Measurements from ENCODE around the gene TAS1R3. TPM values are rescaled to one million over a fixed set of nuclear protein-coding genes. Genes with fewer than 3 reads are reported as not detected.

TAS1R3 gene
- total RNA-seq, 1 donor from 2014 or later, result 1.6 TPM

DNA sequence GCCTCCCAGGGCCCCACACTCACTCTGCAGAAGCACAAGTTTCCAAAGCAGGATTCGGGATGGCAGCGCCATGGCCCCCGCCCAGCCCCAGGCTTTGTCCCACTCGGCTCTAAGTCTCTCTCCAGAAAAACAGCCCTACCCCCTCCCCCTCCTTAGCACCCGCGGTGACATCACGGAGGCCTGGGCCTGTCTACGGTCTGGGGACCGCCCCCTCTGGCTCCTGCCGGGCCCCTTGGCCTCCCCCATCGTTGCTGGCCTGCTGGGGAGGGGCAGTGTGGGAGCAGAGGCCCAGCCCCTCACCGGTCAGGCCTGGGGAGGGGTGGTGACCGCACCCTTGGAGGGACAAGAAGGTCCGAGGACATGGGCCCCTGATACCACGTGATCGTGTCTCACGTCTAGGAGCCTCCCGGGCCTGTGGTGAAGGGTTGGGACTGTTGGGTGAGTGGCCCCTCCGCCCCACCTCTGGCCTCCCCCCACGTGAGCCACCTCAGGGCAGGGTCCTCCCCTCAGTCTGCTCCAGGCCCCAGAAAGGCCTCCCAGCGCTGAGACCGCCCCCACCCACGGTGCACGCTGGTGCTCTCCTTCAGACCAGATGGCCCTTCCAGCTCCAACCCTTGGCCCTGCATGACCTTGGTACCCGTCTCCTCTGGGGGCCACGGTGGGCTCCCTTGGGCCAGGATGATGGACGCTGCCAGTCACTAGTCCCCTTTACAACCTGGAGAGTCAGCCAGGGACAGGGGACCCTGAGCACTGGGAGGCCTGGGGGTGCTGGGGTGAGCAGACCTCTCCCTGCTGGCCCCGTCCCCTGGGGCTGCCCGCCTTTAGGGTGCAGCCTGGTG is 27.6 kb downstream of the TAS1R3 start, which contains the start of gene MXRA8:
Gene MXRA8, minus strand, starts transcription at position 123 of the 839 bp plus-strand sequence. Its CDS starts 51 bp downstream, at position 72.
- peak within 1 kb of the TSS; percentile 62 to 79 (median 74) for H3K9ac ChIP-seq (ENCODE audit: low read depth in 1 of 3, low read length in 3 of 3)
- H3K27me3 ChIP-seq (ENCODE audit: control insufficient read depth in 3 of 3, insufficient read depth in 3 of 3, low read length in 3 of 3), result peaks cover 0 to 59% (median 25%) of the 10 kb centered on the region in 3 donors
- peaks cover 0 to 2% (median 0%) of the 10 kb centered on the region in 3 donors for H3K36me3 ChIP-seq (ENCODE audit: control insufficient read depth in 3 of 3, insufficient read depth in 3 of 3, low read length in 3 of 3)
- peak within 1 kb of the TSS; percentile 77 for H3K27ac ChIP-seq (ENCODE audit: low read depth, low read length)
- H3K9me3 ChIP-seq (ENCODE audit: control insufficient read depth in 3 of 3, low read length in 3 of 3), result no peaks in the 10 kb centered on the region
- H3K4me3 ChIP-seq (ENCODE audit: low read length in 3 of 3), result peak within 1 kb of the TSS; percentile 37 to 69 (median 61)
- peaks cover 33 to 50% (median 40%) of the 10 kb centered on the region in 3 donors for H3K4me1 ChIP-seq (ENCODE audit: control insufficient read depth in 3 of 3, insufficient read depth in 3 of 3, low read length in 3 of 3)

GRCh38 chr1:1359308-1359663 is 28.2 kb downstream of the TAS1R3 start:
- H3K4me3 ChIP-seq (ENCODE audit: low read length in 3 of 3), result no peak overlapping the region
- peak overlapping the region; percentile 32 to 79 (median 33) for H3K9ac ChIP-seq (ENCODE audit: low read depth in 1 of 3, low read length in 3 of 3)
- peaks cover 31 to 50% (median 38%) of the 10 kb centered on the region in 3 donors for H3K4me1 ChIP-seq (ENCODE audit: control insufficient read depth in 3 of 3, insufficient read depth in 3 of 3, low read length in 3 of 3)
- H3K27me3 ChIP-seq (ENCODE audit: control insufficient read depth in 3 of 3, insufficient read depth in 3 of 3, low read length in 3 of 3), result peaks cover 0 to 53% (median 20%) of the 10 kb centered on the region in 3 donors
- peak overlapping the region; percentile 77 for H3K27ac ChIP-seq (ENCODE audit: low read depth, low read length)
- no peaks in the 10 kb centered on the region for H3K9me3 ChIP-seq (ENCODE audit: control insufficient read depth in 3 of 3, low read length in 3 of 3)
- no peaks in the 10 kb centered on the region for H3K36me3 ChIP-seq (ENCODE audit: control insufficient read depth in 3 of 3, insufficient read depth in 3 of 3, low read length in 3 of 3)

- Histone ChIP-seq H3K9ac (ENCODE audit: low read depth in 1 of 3, low read length in 3 of 3) (peak overlapping the region; percentile 6 to 57 (median 57)), H3K4me3 (ENCODE audit: low read length in 3 of 3) (no peak overlapping the region), H3K9me3 (ENCODE audit: control insufficient read depth in 3 of 3, low read length in 3 of 3) (no peaks in the 10 kb centered on the region), H3K27ac (ENCODE audit: low read depth, low read length) (peak overlapping the region; percentile 77), H3K27me3 (ENCODE audit: control insufficient read depth in 3 of 3, insufficient read depth in 3 of 3, low read length in 3 of 3) (peaks cover 0 to 47% (median 16%) of the 10 kb centered on the region in 3 donors), H3K36me3 (ENCODE audit: control insufficient read depth in 3 of 3, insufficient read depth in 3 of 3, low read length in 3 of 3) (no peaks in the 10 kb centered on the region), H3K4me1 (ENCODE audit: control insufficient read depth in 3 of 3, insufficient read depth in 3 of 3, low read length in 3 of 3) (peaks cover 28 to 50% (median 38%) of the 10 kb centered on the region in 3 donors)
These were observed 28.8 kb downstream of the TAS1R3 start for GRCh38 chr1:1359664-1360468.

- H3K4me3 ChIP-seq (ENCODE audit: low read length in 3 of 3), result peak overlapping the region; percentile 9 to 70 (median 66)
- H3K4me1 ChIP-seq (ENCODE audit: control insufficient read depth in 3 of 3, insufficient read depth in 3 of 3, low read length in 3 of 3), result peaks cover 27 to 50% (median 38%) of the 10 kb centered on the region in 3 donors
- H3K9ac ChIP-seq (ENCODE audit: low read depth in 1 of 3, low read length in 3 of 3), result peak overlapping the region in 2 of 3 donors; percentile 60 to 63
- no peaks in the 10 kb centered on the region for H3K9me3 ChIP-seq (ENCODE audit: control insufficient read depth in 3 of 3, low read length in 3 of 3)
- peak overlapping the region; percentile 62 for H3K27ac ChIP-seq (ENCODE audit: low read depth, low read length)
- H3K36me3 ChIP-seq (ENCODE audit: control insufficient read depth in 3 of 3, insufficient read depth in 3 of 3, low read length in 3 of 3), result no peaks in the 10 kb centered on the region
- H3K27me3 ChIP-seq (ENCODE audit: control insufficient read depth in 3 of 3, insufficient read depth in 3 of 3, low read length in 3 of 3), result peaks cover 0 to 46% (median 16%) of the 10 kb centered on the region in 3 donors
These were observed 29.6 kb downstream of the TAS1R3 start for GRCh38 chr1:1360506-1361169.

DNA sequence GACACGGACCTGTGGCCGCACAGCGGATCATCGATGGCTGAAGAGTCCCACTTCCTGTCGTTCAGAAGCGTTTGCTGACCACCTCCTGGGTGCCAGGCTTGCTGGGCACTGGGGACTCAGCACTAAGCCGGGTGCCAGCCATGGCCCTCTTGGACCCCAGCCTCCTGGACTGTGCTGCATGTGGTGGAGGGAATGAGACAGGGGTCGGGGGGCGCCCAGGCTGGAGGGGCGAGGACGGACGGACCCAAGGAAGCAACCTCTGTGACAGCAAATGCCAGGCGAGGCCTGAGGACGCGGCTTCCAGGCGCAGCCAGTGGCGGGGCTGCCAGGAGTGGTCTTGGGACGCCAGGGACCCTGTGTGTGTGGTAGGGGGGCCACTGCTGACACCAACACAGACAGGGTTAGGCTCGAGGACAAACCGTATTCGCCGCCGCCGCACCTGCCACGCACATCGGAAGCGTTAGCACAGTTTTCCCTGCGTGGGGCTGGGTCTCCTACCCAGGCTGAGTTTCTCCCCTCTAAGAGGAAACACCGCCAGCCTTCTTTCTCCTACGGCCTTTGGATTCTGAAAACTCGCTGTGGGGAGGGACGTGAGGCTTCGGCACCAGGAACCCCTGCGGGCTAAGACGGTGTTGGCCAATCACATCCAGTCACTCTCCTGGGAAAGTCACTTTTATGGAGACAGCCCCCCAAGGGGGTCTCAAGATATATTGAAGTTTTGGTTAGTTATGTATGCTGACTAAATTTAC is 30.3 kb downstream of the TAS1R3 start:
- Histone ChIP-seq H3K4me3 (ENCODE audit: low read length in 3 of 3) (peak overlapping the region; percentile 9 to 70 (median 66)), H3K9me3 (ENCODE audit: control insufficient read depth in 3 of 3, low read length in 3 of 3) (no peaks in the 10 kb centered on the region), H3K27me3 (ENCODE audit: control insufficient read depth in 3 of 3, insufficient read depth in 3 of 3, low read length in 3 of 3) (peaks cover 0 to 46% (median 16%) of the 10 kb centered on the region in 3 donors), H3K9ac (ENCODE audit: low read depth in 1 of 3, low read length in 3 of 3) (peak overlapping the region; percentile 50 to 63 (median 60)), H3K36me3 (ENCODE audit: control insufficient read depth in 3 of 3, insufficient read depth in 3 of 3, low read length in 3 of 3) (no peaks in the 10 kb centered on the region), H3K27ac (ENCODE audit: low read depth, low read length) (peak overlapping the region; percentile 62), H3K4me1 (ENCODE audit: control insufficient read depth in 3 of 3, insufficient read depth in 3 of 3, low read length in 3 of 3) (peaks cover 27 to 50% (median 38%) of the 10 kb centered on the region in 3 donors)

DNA sequence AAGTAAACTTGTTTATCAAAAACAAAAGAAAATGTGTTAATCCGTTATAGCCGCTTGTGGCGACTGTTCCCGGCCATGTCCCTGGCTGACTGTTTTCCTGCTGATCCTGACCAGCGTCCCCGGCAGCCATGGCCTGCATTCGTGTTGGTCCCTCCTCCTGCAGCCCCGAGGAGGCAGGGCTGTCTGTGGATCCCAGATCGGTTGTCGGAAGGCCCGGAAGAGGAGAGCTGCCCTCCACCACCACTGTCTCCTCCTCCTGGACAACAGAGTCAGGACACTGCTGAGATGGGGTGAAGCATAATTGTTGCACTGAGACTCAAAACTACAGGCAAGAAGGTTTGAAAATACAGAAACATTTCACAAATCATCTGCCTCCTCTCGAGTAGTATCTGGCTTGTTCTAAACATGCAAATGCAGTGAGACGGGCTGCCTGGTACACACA is 30.9 kb downstream of the TAS1R3 start:
- Histone ChIP-seq H3K27me3 (ENCODE audit: control insufficient read depth in 3 of 3, insufficient read depth in 3 of 3, low read length in 3 of 3) (peaks cover 0 to 42% (median 12%) of the 10 kb centered on the region in 3 donors), H3K27ac (ENCODE audit: low read depth, low read length) (peak overlapping the region; percentile 62), H3K36me3 (ENCODE audit: control insufficient read depth in 3 of 3, insufficient read depth in 3 of 3, low read length in 3 of 3) (no peaks in the 10 kb centered on the region), H3K4me3 (ENCODE audit: low read length in 3 of 3) (peak overlapping the region in 1 of 3 donors; percentile 16), H3K9ac (ENCODE audit: low read depth in 1 of 3, low read length in 3 of 3) (peak overlapping the region; percentile 50 to 60 (median 54)), H3K9me3 (ENCODE audit: control insufficient read depth in 3 of 3, low read length in 3 of 3) (no peaks in the 10 kb centered on the region), H3K4me1 (ENCODE audit: control insufficient read depth in 3 of 3, insufficient read depth in 3 of 3, low read length in 3 of 3) (peaks cover 23 to 46% (median 34%) of the 10 kb centered on the region in 3 donors)

DNA sequence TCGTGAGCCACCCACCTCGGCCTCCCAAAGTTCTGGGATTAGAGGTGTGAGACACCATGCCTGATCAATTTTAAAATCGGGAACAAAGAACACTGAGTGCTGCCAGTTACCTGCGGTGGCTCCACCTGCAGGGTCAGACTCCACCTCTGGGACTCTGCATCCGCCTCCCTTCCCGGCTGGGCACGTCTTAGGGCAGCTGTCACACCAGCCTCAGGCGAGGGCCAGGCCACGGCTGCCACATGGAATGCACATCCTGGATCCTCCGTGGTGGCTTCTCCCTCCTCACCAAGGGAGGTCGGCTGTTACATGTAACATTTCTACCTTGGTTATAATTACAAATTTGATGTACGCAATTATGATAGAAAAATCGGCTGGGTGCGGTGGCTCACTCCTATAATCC is 33.2 kb downstream of the TAS1R3 start:
- H3K4me1 ChIP-seq (ENCODE audit: control insufficient read depth in 3 of 3, insufficient read depth in 3 of 3, low read length in 3 of 3), result peaks cover 18 to 28% (median 22%) of the 10 kb centered on the region in 3 donors
- no peaks in the 10 kb centered on the region for H3K9me3 ChIP-seq (ENCODE audit: control insufficient read depth in 3 of 3, low read length in 3 of 3)
- peaks cover 0 to 24% (median 5%) of the 10 kb centered on the region in 3 donors for H3K27me3 ChIP-seq (ENCODE audit: control insufficient read depth in 3 of 3, insufficient read depth in 3 of 3, low read length in 3 of 3)
- H3K9ac ChIP-seq (ENCODE audit: low read depth in 1 of 3, low read length in 3 of 3), result no peak overlapping the region
- no peak overlapping the region for H3K4me3 ChIP-seq (ENCODE audit: low read length in 3 of 3)
- H3K36me3 ChIP-seq (ENCODE audit: control insufficient read depth in 3 of 3, insufficient read depth in 3 of 3, low read length in 3 of 3), result no peaks in the 10 kb centered on the region
- no peak overlapping the region for H3K27ac ChIP-seq (ENCODE audit: low read depth, low read length)

DNA sequence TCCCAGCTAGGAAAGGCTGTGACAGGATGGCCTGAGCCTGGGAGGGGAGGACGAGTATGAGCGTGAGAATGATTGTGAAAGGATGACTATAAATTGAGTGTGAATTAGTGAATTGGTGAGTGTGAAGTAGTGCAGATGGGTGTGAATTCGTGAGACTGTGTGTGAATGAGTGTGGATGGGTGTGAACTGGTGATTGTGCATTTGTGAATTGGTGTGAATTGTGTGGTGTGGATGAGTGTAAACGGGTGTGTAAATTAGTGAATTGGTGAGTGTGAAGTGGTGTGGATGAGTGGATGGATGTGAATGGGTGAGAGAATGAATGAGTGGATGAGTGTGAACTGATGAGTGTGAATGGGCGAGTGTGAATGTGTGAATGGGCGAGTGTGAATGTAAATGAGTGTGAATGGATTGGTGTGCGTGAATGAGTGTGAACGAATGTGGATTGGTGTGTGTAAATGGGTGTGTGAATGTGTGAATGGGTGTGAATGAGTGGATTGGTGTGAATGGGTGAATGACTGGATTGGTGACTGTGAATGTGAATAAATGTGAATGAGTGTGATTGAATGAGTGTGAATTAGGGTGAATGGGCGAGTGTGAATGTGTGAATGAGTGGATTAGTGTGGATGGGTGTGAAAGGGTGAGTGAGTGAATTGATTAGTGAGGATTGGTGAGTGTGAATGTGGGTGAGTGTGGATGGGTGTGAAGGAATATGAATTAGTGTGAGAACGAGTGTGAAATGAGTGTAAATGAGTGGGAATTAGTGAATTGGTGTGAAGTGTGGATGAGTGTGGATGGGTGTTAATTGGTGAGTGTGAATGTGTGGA is 35.0 kb downstream of the TAS1R3 start:
- Histone ChIP-seq H3K9ac (ENCODE audit: low read depth in 1 of 3, low read length in 3 of 3) (no peak overlapping the region), H3K27me3 (ENCODE audit: control insufficient read depth in 3 of 3, insufficient read depth in 3 of 3, low read length in 3 of 3) (peaks cover 0 to 12% (median 2%) of the 10 kb centered on the region in 3 donors), H3K4me3 (ENCODE audit: low read length in 3 of 3) (no peak overlapping the region), H3K36me3 (ENCODE audit: control insufficient read depth in 3 of 3, insufficient read depth in 3 of 3, low read length in 3 of 3) (no peaks in the 10 kb centered on the region), H3K9me3 (ENCODE audit: control insufficient read depth in 3 of 3, low read length in 3 of 3) (no peaks in the 10 kb centered on the region), H3K4me1 (ENCODE audit: control insufficient read depth in 3 of 3, insufficient read depth in 3 of 3, low read length in 3 of 3) (peaks cover 5 to 11% (median 9%) of the 10 kb centered on the region in 3 donors), H3K27ac (ENCODE audit: low read depth, low read length) (no peak overlapping the region)
